Measurements from ENCODE around the gene WDR27.

GRCh38 chr6:169669889-169670288 lies 31.9 kb downstream of the WDR27 start:
- no peak for TF ChIP-seq CTCF (IDR thresholded peaks at IDR 0.05)
- no peak for TF ChIP-seq POLR2A (IDR thresholded peaks at IDR 0.05)

Measured in heart left ventricle (tissue), 13 donors.